ENCODE measurements around the gene TRDMT1. TPM values are rescaled to one million over a fixed set of nuclear protein-coding genes. Genes with fewer than 3 reads are reported as not detected.

Gene TRDMT1, protein sequence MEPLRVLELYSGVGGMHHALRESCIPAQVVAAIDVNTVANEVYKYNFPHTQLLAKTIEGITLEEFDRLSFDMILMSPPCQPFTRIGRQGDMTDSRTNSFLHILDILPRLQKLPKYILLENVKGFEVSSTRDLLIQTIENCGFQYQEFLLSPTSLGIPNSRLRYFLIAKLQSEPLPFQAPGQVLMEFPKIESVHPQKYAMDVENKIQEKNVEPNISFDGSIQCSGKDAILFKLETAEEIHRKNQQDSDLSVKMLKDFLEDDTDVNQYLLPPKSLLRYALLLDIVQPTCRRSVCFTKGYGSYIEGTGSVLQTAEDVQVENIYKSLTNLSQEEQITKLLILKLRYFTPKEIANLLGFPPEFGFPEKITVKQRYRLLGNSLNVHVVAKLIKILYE
- 4.2 and 5.4 TPM in 2 replicates for total RNA-seq
- polyA plus RNA-seq, result 3.5 and 5.9 TPM in 2 replicates

DNA sequence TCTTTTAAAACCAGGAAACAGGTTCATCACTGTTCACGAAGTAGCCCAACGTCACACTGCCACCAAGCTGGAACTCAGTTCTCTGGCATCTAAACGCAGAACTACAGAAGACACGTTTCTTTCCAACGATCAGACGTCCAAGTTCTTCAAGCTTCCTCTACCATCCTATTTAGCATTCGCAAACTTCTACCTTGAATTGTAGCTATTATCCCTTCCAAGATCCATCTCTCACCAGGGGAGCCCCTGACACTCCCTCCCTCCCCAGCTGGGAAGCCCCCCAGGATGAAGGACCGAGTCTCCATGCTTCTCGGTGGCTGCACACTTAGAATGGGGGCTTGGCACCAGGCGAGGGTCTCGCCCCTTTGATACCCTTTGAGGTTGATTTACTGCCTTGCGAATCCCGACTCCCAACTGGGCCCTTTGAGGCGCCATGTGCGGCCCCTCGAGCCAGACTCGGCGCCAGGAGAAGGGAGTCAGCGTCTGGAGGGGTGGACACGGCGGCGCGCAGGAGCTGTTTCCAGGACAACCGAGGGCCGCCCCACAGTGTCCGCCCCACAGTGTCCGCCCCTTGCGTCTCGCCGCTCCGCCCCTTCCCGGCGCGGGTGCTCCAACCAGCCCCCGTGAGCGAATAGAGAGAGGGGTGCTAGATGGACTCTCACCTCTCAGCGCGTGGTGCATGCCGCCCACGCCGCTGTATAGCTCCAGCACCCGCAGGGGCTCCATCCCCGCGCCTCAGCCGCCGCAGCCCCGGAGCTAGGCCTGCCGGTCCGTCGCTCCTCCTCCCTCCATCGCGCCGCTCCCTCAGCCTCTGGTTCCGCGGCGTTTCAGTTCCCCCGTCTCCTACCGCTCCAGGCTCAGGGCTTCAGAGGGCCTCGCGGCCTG lies at the start of gene TRDMT1:
Gene TRDMT1 (minus strand): TSS at position 761 of the 882 bp plus-strand sequence. CDS start 38 bp downstream, at position 723.
- Histone ChIP-seq H4K20me1 (ENCODE audit: insufficient read depth, poor library complexity, severe bottlenecking) (no peaks in the 10 kb centered on the region), H3K4me3 (peak within 1 kb of the TSS; percentile 32), H3K4me2 (peak within 1 kb of the TSS; percentile 86), H3K4me1 (ENCODE audit: insufficient read depth) (peaks cover 21% of the 10 kb centered on the region), H3K79me2 (peaks cover 7% of the 10 kb centered on the region), H3K9me2 (replicated peaks; ENCODE audit: insufficient read depth) (no peaks in the 10 kb centered on the region), H3K27ac (peak within 1 kb of the TSS; percentile 98), H3K27me3 (no peaks in the 10 kb centered on the region), H2AFZ (peak within 1 kb of the TSS; percentile 91), H3K36me3 (replicated peaks; ENCODE audit: insufficient read depth, low read depth) (no peaks in the 10 kb centered on the region), H3K9me3 (ENCODE audit: low read depth) (no peaks in the 10 kb centered on the region)
- TF ChIP-seq EZH2phosphoT487 (IDR thresholded peaks at IDR 0.05; ENCODE audit: low read depth, severe bottlenecking, unreplicated experiment), result no peak
- no peak for TF ChIP-seq EZH2 (IDR thresholded peaks at IDR 0.05; ENCODE audit: borderline replicate concordance)
- TF ChIP-seq, protein P1, sequence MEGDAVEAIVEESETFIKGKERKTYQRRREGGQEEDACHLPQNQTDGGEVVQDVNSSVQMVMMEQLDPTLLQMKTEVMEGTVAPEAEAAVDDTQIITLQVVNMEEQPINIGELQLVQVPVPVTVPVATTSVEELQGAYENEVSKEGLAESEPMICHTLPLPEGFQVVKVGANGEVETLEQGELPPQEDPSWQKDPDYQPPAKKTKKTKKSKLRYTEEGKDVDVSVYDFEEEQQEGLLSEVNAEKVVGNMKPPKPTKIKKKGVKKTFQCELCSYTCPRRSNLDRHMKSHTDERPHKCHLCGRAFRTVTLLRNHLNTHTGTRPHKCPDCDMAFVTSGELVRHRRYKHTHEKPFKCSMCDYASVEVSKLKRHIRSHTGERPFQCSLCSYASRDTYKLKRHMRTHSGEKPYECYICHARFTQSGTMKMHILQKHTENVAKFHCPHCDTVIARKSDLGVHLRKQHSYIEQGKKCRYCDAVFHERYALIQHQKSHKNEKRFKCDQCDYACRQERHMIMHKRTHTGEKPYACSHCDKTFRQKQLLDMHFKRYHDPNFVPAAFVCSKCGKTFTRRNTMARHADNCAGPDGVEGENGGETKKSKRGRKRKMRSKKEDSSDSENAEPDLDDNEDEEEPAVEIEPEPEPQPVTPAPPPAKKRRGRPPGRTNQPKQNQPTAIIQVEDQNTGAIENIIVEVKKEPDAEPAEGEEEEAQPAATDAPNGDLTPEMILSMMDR (IDR thresholded peaks at IDR 0.05; ENCODE audit: poor library complexity), result peak; percentile 34
- DNase-seq (ENCODE audit: low spot score), result peak; percentile 96
- WGBS (ENCODE audit: low lambda C conversion rate, missing lambda C conversion rate), result 2% methylated on average over 55 of the region's 60 CpGs

DNA sequence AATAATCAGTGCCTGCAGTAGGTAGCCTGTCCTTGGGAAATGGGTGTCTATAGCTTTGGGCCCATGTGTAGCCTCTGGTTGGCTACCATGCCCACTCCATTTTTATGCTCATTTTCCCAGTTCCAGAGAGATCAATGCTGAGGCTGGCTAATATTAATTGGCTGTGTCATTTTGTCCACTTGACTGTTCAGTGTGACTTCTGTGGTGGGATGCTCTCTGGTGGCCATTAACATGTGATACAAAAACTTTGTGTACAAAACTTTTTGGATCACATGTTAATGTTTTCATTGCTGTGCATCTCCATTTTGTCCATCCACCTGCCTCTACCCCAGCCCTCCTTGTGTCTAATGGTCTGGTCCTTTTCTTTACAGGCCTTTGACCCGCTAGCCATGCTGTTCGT lies 49.3 kb upstream of the TRDMT1 start:
- Histone ChIP-seq H3K9me2 (replicated peaks; ENCODE audit: insufficient read depth) (no peaks in the 10 kb centered on the region), H3K27me3 (no peaks in the 10 kb centered on the region), H4K20me1 (ENCODE audit: insufficient read depth, poor library complexity, severe bottlenecking) (no peaks in the 10 kb centered on the region), H3K4me1 (ENCODE audit: insufficient read depth) (peaks cover under 1% of the 10 kb centered on the region), H3K4me2 (no peak overlapping the region), H3K4me3 (no peak overlapping the region), H3K36me3 (replicated peaks; ENCODE audit: insufficient read depth, low read depth) (no peaks in the 10 kb centered on the region), H3K9me3 (ENCODE audit: low read depth) (no peaks in the 10 kb centered on the region), H2AFZ (no peak overlapping the region), H3K27ac (no peak overlapping the region), H3K79me2 (no peaks in the 10 kb centered on the region)
- DNase-seq (ENCODE audit: low spot score), result no peak
- 98% methylated on average over 2 of the region's 2 CpGs for WGBS (ENCODE audit: low lambda C conversion rate, missing lambda C conversion rate)
- no peak for TF ChIP-seq EZH2phosphoT487 (IDR thresholded peaks at IDR 0.05; ENCODE audit: low read depth, severe bottlenecking, unreplicated experiment)
- no peak for TF ChIP-seq EZH2 (IDR thresholded peaks at IDR 0.05; ENCODE audit: borderline replicate concordance)
- TF ChIP-seq, protein P1 (IDR thresholded peaks at IDR 0.05; ENCODE audit: poor library complexity), result no peak

DNA sequence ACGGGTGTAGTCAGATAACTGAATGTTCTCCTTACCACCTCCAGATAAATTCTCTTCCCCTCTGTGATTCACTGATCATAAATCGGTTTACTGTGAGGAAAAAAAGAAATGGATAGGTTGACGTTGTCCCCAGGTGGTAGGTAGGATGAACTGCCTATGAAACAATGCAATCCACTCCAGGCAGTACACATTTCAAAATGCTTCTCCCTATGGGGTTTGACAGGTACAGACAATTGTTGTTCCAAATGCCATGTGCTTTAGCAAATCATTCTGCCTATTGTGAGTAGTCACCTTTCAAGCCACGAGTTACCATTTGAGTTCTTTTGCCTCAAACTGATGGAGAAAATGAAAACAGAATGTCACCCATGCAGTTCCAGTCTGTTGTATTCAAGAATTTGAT lies 48.3 kb upstream of the TRDMT1 start:
- Histone ChIP-seq H3K9me2 (replicated peaks; ENCODE audit: insufficient read depth) (no peaks in the 10 kb centered on the region), H4K20me1 (ENCODE audit: insufficient read depth, poor library complexity, severe bottlenecking) (no peaks in the 10 kb centered on the region)
- no peak for TF ChIP-seq EZH2 (IDR thresholded peaks at IDR 0.05; ENCODE audit: borderline replicate concordance)
- TF ChIP-seq, protein P1 (IDR thresholded peaks at IDR 0.05; ENCODE audit: poor library complexity), result peak; percentile 29

More for the DNA sequence above, 48.3 kb upstream of the TRDMT1 start:
- DNase-seq (ENCODE audit: low spot score), result no peak
- 56% methylated on average over 4 of the region's 4 CpGs for WGBS (ENCODE audit: low lambda C conversion rate, missing lambda C conversion rate)
- no peaks in the 10 kb centered on the region for H3K36me3 ChIP-seq (replicated peaks; ENCODE audit: insufficient read depth, low read depth)
- H3K27ac ChIP-seq, result no peak overlapping the region
- H2AFZ ChIP-seq, result no peak overlapping the region
- H3K4me3 ChIP-seq, result no peak overlapping the region
- H3K4me2 ChIP-seq, result no peak overlapping the region
- no peaks in the 10 kb centered on the region for H3K79me2 ChIP-seq
- no peaks in the 10 kb centered on the region for H3K27me3 ChIP-seq
- H3K4me1 ChIP-seq (ENCODE audit: insufficient read depth), result no peaks in the 10 kb centered on the region
- no peaks in the 10 kb centered on the region for H3K9me3 ChIP-seq (ENCODE audit: low read depth)
